OCI-LY3 (cell line): Measurements from ENCODE around the gene AGBL4.

Source experiments
- CTCF ChIP-seq: fragments of 200-600, 300-600 bp; sonication (generic); IDR thresholded peaks from 2 replicates; pipeline ENCODE4 v1.5.1; 2014; ENCODE audit warnings: antibody characterized with exemption, low read length, low read depth
- EZH2phosphoT487 ChIP-seq: fragments of 200-600 bp; shearing (Covaris generic); IDR thresholded peaks from 2 replicates; pipeline ENCODE4 v1.6.1; 2018; ENCODE audit warnings: antibody characterized with exemption, mixed run types, low read depth

DNA sequence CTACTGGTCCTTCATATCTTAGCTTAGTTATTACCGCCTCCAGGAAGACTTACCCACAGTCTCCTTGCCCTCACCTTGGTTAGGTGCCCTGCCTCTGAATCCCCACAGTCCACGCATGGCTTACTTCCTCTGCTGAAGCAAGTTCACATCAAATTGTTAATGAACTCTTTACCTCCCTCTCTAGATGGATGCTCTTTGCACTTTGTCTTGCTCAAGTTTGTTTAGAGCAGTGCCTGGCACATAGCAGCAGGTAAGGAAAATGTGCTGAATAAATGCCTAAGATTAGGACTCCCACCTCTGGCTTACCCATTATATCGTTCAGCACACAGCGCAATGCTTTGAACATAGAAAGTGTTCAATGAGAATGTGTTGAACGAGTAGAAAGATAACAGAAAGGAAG, 1337.6 kb downstream of the AGBL4 start:
- TF ChIP-seq CTCF (no peak), EZH2phosphoT487 (no peak)
